ENCODE data around the gene TNRC18.
"Not testable (repeated sequence)": the region's sequence is repeated elsewhere in the genome, so short reads cannot be mapped to it uniquely, and the experiment has no call there.

The TNRC18 gene

DNA sequence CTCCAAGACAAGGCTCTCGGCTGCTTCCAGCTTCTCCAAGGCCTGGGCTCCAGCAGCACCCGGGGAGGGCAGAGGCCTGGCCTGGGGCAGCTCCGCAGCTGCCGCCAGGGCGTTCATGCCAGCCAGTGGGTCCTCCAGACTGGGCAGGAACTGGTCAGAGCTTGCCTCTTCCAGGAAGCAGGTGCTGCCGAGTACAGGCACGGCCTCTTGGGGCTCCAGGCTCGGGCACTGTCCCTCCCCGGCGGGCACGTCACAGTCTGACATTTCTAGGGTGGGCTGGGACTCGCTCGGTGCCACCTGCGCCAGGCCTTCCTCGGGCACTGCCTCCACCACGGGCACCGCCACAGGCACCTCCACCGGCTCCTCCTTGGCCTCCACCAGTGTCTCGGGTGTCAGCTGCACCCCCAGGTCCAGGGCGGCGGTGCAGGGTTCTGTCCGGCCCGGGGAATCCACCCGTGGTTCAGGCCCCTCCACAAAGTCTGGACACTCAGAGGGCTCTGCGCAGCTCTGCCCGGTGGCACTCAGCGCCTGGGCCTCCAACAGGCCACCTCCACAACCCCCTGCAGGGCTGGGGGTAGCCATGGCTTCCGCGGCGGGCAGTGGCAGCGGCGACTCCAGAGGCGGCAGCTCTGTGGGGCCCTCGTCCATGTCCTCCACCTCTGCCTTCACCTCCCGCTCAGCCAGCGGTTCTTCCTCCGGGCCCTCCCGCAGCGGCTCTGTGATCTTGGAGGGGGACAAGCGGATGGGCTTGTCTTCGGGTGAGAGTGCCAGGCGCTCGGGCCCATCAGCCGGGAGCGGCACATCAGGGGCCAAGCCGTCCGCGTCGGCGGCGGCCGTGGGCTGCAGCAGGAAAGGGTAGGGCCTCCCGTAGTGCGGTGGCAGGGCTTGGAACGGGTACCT is 52.9 kb downstream of the TNRC18 start:
- DNase-seq = no peak

DNA sequence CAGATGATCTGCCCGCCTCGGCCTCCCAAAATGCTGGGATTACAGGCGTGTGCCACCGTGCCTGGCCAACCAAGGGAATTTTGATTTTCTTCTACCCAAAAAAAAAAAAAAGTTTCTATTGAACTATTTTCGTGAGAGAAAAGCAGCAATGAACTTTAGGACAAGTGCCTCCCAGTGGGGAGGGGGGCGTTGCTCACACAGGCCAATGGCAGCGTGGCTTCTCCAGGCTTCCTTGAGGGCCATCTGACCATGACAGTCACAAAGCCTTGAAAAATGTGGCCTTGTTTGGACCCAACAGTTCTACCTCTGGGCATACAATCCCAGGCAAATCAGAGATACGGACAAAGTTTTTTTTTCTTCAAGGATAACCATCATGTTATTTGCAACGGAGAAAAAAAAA is 56.0 kb downstream of the TNRC18 start:
- DNase-seq = no peak

DNA sequence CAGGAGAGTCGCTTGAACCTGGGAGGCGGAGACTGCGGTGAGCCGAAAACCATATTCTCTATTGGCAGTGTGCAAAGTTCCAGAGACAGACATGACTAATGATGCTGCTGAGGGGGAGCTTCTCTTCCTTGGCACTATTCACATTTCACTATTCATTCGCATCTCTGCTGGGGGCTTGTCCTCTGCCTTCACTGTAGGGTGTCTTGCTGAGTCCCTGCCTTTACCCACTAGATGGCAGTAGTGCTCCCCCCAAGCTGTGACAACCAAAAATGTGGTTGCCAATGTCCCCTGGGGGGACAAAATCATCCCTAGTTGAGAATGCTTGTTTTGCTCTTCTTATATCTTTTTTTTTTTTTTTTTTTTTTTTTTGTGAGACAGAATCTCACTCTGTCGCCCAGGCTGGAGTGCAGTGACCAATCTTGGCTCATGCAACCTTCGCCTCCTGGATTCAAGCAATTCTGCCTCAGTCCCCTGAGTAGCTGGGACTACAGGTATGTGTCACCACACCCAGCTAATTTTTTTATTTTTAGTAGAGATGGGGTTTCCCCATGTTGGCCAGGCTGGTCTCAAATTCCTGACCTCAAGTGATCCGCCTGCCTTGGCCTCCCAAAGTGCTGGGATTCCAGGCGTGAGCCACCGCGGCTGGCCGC is 57.5 kb downstream of the TNRC18 start:
- DNase-seq = peak; percentile 45

DNA sequence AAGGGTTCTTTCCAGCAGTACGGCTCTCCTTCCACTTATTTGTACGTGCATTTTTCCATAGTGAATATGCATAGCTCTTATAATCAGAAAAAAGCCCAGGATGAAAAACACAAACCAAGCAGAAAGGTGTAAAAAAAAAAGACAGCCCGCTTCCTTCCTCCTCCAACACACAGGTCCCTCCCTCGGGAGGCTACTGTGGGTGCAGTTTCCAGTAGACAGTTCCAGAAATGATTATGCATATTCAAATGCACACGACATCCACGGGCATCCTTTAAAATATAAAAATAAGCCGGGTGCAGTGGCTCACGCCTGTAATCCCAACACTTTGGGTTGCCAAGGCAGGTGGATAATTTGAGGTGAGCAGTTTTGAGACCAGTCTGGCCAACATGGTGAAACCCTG is 59.9 kb downstream of the TNRC18 start:
- no peak for DNase-seq

DNA sequence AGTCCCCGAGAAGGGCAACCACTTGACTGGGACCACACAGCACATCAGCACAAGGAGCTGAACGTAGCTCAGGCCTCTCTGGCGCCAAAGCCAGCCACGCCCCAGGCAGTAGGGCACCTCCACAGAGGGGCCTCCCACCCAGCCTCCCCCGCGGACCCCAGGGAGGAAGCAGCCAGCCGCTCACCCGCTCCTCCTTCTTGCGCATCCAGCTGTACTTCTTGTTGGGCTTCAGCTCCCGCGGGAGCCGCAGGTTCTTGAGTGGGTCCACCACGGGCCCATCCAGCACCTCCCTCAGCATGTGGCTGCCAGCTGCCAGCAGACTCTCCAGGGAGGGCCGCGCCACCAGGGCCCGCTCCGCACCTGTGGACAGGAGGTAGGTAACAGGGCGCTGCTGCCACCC is 61.2 kb downstream of the TNRC18 start:
- DNase-seq = no peak

DNA sequence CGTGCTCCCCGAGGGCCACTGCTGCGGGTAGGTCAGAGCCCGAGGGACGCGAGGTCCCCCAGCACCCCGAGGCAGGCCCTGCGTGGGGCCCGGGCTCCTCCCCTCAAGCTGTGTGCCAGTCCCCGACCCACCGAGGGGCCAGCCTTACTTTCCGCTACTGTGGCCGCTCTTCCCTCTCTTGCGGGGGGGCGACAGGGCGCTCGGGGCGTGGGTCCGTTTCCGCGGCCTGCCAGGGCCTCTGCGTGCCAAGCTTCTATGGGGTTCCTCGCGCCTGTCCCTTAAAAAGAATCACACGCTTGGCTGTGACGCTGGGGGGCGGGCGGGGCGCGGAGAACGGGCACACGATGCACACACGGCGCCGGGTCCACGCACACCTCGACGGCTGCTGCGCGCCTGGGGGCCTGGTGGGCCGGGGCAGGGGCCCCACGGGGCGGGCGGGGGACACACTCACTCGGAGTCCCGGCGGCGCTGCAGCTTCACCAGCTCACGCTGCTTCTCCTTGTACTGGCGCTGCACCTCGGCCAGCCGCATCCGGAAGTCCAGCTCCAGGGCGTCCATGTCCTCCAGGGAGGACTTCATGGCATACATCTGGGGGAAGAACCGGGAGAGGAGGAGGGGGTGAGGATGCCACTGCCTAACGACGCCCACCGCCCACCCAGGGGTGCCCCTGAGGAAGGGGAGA is 62.0 kb downstream of the TNRC18 start:
- DNase-seq = no peak

DNA sequence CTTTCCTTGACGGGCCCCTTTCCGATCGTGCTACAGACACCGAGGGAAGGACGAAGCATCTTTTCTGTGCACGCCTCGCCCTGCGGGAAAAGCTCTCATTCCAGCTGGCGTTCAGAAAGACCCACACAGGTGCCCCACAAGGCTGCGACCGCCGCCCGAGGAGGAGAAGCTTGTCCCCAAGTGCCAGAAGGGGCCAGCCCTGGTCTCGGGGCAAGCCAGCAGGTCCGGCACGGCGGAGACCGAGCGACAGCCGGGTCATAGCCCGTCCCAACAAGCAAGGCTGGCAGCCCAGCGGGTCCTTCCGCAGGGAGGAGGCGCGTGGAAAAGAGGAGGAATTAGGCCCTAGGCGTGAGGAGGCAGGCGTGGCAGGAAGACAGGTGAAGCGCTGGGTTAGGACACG is 62.7 kb downstream of the TNRC18 start:
- no peak for DNase-seq

DNA sequence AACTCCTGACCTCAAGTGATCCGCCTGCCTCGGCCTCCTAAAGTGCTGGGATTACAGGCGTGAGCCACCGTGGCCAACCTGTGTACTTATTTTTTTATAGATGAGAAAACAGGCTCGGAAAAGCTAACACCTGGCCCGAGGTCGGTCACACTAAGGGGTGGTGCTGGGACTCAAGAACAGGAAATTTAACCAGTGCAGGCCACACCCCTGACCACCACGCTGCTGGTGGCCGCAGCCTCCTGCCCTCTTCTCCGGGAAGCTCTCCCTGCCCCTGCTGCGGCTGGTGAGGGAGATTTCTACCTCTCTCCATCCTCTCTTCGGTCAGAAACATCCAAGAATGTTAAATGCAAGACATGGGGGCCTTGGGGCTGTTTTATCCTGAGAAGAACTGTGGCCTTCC is 63.2 kb downstream of the TNRC18 start:
- no peak for DNase-seq

DNA sequence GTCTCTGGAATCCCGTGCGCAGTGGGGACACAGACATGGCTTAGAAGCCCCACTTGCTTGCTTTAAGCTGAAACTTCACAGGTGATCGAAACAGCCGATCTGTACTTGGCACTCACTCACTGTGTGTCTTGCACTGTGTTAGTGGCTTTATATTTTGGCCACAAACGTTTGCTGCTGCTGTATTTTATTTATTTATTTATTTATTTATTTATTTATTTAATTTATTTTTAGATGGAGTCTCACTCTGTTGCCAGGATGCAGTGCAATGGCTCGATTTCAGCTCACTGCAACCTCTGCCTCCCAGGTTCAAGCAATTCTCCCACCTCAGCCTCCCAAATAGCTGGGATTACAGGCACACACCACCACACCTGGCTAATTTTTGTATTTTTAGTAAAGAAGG is 63.6 kb downstream of the TNRC18 start:
- DNase-seq = not testable (repeated sequence)

DNA sequence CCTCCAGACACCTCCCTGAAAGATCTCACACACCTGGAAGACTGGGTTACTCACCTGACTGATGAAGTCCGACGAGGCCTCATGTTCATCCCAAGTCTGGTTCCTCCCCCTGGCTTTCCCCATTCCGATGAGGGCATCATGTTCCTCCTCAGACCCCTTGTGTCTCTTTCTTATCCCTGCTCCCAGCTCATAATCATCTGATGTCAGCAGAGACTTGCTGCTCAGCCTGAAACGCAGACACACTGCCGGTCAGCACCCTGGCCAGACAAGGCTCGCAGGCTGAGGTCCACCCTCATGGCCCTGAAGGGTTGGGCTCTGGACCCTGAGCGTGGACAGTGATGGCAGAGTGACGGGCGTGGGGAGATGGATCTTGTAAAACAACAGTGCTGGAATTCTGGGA is 64.3 kb downstream of the TNRC18 start:
- DNase-seq = no peak

DNA sequence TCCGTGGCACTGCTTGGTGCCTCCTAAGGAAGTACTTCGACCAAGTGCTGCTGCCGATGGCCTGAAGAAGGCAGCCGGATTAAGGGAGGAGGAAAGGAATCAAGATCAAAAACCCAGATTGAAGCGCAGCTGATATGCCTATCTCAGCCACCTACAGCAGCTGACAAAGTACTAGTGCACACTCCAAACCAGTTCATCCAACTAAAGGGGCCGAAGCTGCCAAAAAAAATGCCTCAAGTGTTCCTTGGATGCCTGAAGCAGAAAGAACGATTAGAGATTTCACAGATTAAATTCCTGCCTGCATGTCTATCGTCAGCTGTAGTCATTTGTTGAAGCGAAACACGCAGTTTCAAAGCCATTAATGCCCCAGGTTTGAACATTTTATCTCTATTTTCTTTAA is 65.7 kb downstream of the TNRC18 start:
- DNase-seq = no peak

DNA sequence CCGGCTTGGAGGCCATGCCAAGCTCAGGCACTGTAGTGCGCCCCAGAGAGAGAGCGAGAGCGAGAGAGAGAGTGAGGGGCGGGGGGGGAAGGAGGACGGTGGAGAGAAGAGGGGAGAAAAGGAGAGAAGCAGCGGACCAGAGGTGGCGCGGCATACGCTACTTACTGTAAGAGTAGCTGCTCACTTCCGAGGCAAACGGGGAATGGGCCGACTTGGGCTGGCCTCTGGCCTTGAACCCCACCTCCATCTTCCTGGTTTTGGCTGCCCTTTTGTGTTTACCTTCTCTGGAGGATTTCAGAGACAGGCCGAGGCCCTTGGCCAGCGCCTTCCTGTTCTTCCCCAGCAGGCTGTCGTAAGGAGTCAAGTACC is 66.9 kb downstream of the TNRC18 start:
- DNase-seq = no peak

DNA sequence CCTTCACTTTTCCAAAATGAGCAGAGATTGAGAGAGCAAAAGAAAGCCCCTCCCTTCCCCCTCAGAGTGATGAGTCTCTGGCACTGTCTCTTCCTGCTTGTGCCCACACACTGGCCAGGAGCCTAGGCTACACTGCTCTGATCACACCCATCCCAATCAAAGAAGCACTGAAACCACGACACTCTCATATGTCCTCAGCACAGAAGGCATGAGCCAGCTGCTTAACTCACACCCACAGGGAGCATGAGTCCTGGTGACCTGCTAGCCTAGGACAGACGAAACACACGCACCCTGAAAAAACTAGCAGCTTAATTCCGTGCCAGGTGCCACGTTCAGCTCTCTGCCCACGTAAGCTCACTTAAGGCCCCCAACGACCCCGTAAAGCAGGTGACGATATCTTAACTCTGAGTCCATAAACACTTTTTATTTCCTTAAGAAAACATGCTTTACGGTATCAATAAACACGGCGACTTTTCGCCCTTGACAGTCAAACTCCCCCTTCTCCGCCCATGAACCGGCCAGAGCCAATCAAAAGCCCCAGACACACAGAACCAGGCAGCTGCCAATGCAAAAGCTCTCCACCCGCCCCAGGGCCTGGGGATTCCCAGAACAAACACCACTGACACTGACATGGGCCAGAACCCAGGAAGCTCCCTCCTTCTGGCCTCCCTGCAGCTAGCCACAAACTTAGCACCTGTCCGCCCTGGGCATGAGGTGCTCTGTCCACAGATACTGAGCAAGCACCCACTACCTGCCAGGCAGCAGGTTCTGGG is 69.0 kb downstream of the TNRC18 start:
- DNase-seq = no peak

DNA sequence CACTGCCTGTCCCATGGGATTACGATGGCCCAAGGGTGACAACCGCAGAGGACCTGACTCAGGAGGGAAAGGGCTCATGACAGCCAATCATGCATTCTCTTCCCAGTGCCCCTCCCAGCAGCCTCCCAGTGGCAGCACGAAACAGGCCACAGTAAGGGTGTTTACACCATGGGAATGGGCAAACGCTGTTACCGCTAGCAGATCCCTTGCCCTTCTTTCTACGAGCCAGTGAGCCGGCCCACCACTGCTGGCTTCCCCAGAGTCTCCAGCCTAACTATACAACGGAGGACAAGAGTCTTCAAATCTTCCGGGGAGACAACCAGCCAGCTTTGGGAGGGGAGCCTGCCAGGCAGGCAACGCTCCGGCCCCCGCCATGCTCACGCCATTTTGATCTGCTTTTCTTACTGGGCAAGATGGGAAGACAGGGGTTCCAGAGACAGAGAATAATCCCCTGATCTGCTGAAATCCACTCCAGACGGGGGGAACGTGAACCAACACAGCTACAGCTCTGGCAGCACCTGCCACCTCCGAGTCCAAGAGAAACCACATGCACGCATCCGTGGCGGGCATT is 71.1 kb downstream of the TNRC18 start:
- DNase-seq = no peak

DNA sequence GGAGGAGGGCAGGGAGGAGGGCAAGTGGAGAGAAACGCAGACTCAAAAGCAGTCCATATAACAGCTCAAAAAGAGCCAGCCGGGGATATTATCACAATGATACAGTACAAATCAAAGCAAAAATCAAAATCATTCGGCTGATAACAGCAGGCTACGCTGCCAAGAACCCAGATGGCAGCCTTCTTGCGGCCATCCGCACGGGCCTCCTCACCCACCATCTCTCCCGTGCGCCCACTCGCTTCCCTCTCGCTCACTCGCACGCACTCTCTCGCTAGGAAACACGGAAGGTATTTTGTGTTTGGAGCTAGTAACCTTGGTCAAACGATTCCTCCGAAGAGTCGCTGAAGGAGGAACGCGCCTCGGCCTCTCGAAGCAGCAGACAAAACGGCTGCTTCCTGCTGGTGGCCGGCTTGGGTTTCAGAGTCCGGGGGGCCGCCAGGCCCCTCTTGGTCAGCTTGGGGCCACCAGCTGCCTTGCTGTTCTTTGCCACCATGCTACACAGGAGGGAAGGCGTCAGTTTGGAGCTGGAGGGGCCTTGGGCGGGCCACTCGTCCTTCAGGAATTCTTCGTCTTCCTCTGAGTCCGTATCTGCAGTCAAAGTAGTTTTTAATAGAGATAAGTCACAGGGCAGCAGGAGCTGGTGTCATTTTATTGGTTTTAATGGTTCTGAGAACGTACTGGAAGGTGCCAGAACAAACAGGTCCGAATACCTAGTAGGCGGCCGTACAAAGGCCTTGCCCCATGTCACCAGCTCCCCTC is 71.9 kb downstream of the TNRC18 start:
- DNase-seq = no peak

DNA sequence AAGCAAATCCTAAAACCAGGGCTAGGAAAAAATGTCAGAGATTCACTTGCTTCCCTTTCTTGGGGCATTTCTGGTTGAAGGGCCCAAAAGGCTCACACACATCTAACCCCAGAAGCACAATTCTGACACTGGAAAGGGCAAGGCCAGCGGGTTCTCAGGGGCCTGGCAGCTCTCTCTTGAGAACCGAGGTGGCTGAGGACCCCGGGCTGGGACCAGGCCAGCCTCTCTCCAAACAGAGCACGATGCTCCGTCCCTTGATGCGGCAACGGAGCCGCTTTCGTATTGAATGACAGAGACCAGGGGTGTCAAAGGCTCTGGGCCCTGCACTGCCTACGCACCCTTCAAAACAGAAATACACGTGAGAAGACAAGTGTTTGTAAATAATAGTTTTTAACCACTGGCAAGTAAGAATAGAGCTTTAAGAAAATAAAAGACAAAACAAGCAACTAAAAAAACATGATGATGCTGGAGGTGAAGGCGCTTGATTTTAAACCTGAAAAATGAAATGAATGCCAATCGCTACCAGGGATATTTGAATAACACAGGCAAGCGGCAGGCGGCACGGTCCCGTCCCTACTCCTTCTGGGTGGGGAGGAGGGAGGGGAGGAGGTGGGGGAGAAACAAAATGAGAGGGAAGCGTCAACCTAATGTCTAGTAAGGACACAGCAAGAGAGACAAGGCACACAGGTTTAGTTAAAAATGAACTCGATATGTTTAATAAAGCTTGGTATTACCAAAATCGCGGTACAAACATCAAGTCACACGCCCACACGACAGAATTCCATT is 72.8 kb downstream of the TNRC18 start:
- no peak for DNase-seq

DNA sequence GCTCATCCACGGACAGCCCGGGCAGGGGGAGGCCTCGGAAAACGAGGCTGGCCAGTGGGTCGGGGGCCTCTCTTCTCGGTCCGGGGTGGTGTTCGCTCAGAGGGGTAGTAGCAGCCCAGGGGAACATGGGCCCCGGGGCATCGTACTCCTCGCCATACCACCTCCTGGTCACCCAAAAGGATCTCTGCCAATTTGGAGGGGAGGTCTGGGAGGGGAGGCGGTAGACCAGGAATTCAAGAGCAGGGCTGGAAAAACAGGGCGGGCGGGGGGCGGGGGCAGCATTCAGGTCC is 73.5 kb downstream of the TNRC18 start:
- no peak for DNase-seq

DNA sequence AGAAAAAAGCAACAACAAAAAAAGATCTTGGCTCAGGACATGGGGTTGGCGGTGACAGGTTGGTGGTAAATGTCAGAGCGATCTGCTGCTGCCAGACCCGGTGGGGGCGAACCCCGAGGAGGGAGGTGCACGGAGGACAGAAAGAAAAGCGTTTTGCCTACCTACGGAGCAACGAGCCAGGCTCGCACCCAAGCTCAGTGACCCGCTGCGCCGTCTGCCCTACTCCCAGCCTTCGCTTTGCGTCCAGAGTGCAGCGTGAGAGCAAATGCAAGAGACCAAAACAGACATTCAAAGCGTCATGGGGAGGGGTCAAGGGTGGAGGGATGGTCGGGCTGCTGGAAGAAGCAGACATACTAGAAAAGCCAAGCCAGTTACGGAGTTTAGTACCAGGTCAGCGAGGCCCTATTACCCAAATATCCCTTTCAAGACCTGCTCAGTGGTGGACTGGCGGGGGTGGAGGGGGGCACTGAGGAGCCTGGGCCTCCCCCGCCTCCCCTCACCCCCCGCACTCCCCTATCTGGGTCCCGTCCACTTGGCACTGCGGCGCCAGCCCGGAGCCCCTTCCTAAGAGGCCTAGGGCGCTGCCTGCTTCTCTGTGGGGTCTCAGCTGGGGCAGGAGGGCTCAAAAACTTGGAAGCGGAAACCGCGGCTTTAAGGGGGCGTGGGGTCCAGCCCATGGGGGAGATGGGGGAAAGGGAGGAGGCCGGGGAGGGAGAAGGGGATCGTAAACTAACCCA is 74.0 kb downstream of the TNRC18 start:
- DNase-seq = no peak

DNA sequence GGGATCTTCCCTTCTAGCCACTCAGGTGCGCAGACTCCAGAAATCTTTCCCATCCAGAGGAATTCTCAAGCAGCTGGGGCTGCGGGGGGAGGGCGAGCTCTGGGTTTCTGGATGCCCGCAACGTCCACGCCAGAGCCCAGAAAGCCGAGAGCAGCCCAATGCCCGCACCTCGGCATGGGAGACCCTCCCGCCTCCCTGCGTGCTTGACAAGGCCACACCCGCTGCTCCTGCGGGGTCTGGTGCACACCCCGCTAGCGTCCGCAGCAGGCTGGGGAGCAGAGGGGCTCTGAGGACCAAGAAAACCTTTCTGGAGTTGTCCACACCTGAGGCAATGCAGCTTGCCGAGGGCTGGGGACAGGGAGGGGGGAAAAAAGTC is 74.6 kb downstream of the TNRC18 start:
- no peak for DNase-seq

DNA sequence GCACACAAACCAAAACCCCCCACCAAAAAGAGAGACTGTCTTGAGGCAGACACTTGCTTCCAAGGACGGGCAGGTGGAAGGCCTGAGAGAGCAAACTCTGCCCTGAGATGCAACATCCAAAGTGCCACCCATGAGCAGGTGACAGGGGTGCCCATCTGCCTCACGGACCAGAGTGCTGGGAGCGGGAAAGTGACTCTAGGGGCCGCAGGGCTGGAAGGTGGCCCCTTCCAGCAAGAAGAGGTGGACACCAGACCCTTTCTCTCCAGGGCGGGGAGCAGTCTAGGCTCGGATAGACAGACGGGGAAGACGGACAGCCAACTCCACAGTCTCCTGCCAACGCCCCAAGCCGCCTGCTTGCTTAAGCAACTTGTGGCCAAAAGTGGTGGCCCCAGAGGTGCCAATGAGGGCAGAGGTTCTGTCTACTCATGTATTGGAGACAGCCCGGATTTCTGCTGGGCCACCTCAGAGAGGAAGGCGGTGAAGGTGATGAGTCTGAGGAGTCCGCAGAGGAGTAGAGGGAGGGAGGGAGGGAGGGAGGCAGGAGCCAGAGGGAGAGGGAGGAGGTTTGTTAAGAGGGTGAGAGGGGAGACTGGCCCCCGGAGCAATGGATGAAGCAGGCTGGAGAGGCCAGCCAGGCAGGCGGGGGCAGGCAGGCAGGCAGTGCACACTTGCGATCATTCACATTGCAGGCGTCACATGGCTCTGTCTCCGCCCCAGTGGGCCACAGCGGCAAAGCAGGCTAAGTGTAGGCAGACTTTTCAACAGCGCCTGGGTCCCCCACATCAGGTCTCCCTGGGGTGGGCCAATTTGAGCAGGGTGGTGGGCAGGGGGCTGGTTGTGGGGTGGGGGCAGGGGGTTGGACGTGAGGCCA is 75.3 kb downstream of the TNRC18 start:
- DNase-seq = no peak
